Activated CD4-positive, alpha-beta T cell treated with anti-CD3 and anti-CD28 coated beads for 24 hours (primary cell): Measurements from ENCODE around the gene ZNF383.
"Not testable (repeated sequence)": the region's sequence is repeated elsewhere in the genome, so short reads cannot be mapped to it uniquely, and the experiment has no call there.

ENCODE experiments used
- DNase-seq, 2 donors: peaks; one replicate each; pipeline ENCODE4 v3.0.0-alpha.2; 2020; ENCODE audit warnings: low read depth in 2 of 2

ZNF383 gene

DNA sequence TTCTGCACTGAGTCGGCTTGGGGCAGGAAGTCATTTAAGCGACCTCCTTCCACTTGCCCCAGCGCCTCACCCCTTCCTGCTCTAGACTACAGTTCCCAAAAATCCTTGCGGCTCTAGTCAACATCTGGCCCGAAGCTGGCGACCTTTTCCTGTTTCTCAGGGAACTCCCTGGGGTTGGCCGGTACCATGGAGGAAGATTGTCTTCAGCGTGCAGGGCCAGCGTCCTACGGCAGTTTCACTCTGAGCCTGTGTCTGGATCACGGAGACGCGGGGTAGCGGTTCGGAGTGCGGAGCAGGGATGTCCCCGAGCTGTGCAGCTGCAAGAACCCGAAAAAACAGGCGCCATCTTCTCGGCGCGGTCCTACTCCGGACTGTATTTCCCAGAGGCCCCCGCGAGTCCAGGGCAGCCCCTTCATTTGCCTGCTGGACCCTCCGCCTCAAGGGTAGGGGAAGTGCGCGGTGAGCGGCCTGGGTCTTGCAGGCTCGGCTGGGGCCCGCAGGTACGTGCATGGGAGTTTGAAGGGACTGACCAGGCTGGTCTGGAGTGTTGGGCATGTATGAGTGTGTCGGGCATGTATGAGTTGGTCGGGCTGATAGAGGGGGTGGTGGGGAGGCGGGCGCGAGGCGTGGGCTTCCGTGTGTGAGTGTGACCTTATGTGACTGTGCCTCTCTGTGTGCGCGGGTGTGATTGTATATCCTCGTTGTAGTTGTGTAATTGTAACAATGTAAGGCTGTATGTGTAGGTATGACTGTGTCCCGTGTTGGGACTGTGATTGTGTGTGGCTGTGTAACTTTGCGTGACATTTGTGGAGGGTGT is at the start of gene ZNF383:
TSS of gene ZNF383 (plus strand) at position 440 of the 817 bp plus-strand sequence. CDS start 12,240 bp downstream, outside the sequence.
- peak; percentile 68 to 72 for DNase-seq

DNA sequence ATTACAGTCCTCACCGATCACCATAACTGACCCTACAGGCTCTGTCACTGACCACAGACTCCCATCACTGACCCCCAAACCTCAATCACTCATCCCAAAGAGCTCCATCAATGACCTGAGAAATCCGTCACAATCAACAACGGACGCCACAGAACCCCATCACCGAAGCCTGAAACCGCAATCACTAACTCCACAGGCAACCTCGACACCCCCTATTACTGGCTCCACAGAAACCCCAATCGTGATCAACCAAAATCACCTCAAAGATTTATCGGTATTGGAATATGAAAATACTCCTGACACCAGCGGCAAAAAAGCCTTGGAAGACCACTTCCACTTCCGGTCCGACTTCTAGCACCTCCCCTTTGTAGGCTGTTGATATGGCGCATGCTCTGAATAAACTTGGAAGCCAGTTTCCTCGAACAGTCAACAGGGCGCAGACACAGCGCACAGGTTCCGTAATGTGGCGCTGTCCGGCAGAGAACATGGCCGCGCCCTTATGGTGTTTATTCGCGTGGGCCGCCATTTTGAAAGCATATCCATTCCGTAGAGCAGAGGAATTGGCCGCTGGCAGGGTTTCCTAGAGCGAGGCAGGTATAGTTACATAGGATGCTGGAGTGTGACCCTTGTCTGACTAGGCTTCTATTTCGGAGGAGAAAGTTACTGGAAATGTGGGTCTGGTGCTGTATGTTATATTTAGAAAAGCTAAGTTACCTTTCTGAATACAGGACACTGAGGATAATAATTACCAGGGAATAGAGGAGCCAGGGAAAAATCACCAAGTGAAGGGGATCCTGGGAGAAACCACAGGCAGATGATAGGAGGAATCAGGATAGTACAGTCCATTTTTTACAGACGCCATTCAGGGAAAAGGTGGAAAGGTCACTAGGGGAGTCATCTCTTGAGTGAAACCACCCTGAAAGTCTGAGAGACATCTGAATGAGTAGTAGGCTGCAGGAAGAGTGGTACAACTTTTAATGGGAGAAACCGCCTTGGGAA is 45.3 kb upstream of the ZNF383 start, which contains the start of gene ZNF585A:
TSS of gene ZNF585A (minus strand) at position 328 of the 999 bp plus-strand sequence. CDS start 2,785 bp downstream, outside the sequence.
- peak; percentile 67 to 81 for DNase-seq

DNA sequence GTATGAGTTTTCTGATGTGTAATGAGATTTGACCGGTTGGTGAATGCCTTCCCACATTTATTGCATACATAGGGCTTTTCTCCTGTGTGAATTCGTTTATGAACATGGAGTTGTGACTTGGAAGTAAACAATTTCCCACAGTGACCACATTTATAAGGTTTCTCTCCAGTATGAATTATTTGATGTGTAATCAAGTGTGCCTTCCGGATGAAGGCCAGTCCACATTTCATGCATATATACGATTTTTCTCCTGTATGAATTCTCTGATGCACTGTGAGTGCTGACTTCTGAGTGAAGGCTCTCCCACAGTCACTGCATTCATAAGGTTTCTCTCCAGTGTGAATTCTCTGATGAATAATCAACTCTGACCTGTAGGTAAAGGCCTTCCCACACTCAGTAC is 31.9 kb upstream of the ZNF383 start:
- not testable (repeated sequence) for DNase-seq

DNA sequence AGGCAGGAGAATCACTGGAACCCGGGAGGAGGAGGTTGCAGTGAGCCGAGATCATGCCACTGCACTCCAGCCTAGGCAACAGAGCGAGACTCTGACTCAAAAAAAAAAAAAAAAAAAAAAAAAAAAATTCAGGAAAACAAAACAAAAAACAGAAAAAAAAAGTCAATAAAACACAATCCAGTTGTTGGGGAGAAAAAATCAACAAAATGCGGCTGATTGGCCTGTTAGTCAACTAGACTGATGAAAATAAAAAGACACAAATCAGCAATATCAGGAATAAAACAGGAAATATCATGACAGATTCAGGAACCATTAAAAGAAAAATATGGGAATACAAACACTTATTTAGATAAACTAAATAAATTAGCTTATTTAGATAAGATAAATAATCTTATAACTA is 22.8 kb upstream of the ZNF383 start:
- not testable (repeated sequence) for DNase-seq

DNA sequence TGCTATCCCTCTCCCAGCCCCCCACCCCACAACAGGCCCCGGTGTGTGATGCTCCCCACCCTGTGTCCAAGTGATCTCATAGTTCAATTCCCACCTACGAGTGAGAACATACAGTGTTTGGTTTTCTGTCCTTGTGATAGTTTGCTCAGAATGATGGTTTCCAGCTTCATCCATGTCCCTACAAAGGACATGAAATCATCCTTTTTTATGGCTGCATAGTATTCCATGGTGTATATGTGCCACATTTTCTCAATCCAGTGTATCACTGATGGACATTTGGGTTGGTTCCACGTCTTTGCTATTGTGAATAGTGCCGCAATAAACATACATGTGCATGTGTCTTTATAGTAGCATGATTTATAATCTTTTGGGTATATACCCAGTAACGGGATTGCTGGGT is 20.9 kb upstream of the ZNF383 start:
- DNase-seq, result not testable (repeated sequence)

GRCh38 chr19:37197768-37198167 is 20.2 kb upstream of the ZNF383 start:
- no peak for DNase-seq

DNA sequence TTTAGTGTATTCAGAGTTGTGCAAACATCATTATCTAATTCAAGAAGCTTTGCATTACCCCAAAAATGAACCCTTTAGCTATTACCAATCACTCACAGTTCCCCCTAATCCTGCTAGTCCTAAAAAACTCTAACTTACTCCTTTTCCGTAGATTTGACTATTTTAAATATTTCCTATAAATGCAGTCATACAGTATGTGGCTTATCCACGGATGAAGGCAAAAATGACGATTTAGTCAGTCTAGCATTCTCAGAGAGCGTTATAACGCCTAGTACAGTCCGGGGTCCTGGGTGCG is 587 bp upstream of the ZNF383 start:
- no peak for DNase-seq

- DNase-seq, result no peak
Measured at GRCh38 chr19:37218592-37218935, 550 bp downstream of the ZNF383 start.

GRCh38 chr19:37220383-37220782 is 2.4 kb downstream of the ZNF383 start:
- DNase-seq, result no peak

GRCh38 chr19:37221136-37221535 is 3.1 kb downstream of the ZNF383 start:
- DNase-seq, result no peak

GRCh38 chr19:37226248-37226647 is 8.2 kb downstream of the ZNF383 start:
- DNase-seq, result no peak

GRCh38 chr19:37227996-37228395 is 10.0 kb downstream of the ZNF383 start:
- no peak for DNase-seq

GRCh38 chr19:37243206-37243632 is 25.2 kb downstream of the ZNF383 start:
- DNase-seq, result no peak

DNA sequence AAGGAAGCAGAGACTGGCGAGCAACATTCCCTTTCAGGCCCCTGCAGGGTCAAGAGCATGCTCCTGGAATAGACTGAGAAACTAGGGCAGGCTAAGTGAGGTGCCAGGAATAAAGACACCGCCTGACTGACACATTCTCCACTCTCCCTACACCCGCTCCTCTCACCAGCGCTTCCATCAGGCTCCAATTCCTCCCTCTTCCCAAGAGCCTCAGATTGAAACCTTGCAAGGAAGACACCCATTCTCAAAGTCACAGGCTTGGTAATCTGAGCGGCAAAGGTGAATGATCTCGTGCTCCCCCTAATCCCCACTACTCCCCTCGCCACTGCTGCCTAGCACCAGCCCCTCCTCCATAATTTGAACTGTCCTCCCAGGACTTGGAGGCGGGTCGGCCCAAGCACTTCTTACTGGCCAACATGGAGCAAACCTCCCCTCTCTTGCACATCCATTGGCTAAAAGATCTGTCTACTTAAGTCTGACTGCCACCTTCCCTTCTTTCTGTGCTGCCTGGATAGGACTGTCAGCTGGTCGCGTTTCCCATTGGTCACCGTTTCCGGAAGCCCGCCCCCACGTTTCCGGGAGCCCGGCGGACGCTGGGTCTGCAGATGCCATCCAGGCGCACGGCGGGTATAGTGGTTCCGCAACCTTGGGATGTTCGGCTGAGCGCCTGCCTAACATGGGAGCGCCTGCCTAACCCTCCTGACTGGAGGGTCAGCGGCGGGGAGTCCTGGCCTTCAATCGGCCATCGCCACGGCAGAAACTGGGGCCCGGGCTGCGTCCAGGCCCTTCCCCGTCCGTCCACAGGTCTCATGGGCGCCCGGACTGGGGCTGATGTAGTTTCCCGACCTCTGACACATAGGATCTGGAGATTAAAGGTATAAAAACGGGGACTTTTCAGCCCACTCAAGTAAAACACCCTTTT is 33.6 kb downstream of the ZNF383 start:
- no peak for DNase-seq

DNA sequence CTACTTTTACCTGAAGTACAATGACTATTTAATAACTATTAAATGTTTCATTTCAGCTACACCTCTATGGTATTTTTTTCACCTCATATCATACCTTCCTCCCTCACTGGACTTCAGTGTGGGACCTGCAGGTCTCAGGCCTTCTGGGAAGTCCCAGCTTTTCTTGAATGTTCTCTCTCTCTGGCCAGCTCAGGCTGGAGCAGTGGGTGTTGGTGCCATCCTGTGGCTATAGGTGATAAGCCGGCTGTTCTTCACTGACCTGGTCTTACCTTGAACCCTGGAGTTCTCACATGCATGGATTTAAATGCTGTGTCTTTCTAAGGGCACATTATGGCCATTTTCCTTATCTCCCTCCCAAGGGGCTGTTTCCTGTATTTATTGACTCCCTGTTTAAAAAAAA is 45.0 kb downstream of the ZNF383 start:
- DNase-seq, result not testable (repeated sequence)

- DNase-seq, result not testable (repeated sequence)
Measured at GRCh38 chr19:37267005-37267404, 49.0 kb downstream of the ZNF383 start.

DNA sequence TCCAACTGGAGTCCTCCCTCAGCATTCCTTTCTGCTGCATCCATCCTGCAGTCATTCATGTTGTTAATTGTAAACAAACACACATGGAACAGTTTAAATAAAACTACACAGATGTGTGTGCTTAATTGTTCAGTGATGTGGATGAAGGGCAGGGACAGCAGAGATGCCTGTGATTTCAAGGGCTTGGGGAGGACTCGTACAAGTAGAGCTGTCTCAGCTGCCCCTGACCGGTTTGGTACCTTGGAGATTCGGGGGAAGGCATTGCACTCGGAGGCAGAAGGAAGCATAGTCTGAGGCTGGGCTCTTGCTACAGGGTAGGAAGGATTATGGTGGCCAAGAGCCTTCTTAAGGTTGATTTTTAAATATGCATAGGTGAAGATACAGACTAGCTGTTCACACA is 49.7 kb downstream of the ZNF383 start:
- not testable (repeated sequence) for DNase-seq

- not testable (repeated sequence) for DNase-seq
Measured at GRCh38 chr19:37280656-37281055, 62.6 kb downstream of the ZNF383 start.

DNA sequence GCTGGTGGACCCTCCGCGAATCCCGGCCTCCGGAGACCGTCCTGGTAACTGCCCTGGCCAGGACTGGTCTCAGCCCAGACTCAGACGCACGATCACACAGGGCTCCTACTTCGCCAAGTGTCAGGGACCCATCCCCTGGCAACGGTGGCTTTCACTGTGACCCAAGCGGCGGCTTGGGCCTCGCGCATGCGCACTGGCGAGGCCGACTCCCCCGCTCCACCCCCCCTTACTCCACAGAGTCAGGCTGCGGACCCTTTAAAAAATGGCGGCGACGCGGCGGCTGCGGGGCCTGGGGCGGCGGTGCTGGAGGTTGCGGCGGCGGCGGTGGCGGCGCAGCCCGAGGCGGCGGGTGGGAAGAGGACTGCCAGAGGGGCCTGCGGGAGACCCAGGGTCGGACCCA is 66.0 kb downstream of the ZNF383 start:
- not testable (repeated sequence) for DNase-seq

DNA sequence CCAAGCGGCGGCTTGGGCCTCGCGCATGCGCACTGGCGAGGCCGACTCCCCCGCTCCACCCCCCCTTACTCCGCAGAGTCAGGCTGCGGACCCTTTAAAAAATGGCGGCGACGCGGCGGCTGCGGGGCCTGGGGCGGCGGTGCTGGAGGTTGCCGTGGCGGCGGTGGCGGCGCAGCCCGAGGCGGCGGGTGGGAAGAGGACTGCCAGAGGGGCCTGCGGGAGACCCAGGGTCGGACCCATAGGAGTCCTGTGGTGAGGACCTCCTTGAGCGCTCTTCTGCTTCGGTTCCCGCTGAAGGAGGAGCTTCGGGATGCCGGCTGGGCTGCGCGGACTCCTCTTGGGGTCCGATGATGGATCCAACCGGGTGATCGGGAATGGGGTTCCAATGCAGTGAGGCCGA is 71.2 kb downstream of the ZNF383 start:
- DNase-seq, result not testable (repeated sequence)
